K562 (cell line): ENCODE data around the gene EEF1AKMT1. TPM values are rescaled to one million over a fixed set of nuclear protein-coding genes. Genes with fewer than 3 reads are reported as not detected.

Source experiments
- BCLAF1 ChIP-seq, 2 experiments: fragments of 450-650 bp in 1 of 2; IDR thresholded peaks; 2 replicates each; pipeline ENCODE4 v1.6.1; 2011 to 2017; ENCODE audit warnings: low read depth in 2 of 2, antibody characterized with exemption in 1 of 2, borderline replicate concordance in 1 of 2, low read length in 1 of 2, mild to moderate bottlenecking in 1 of 2, mixed read lengths in 1 of 2; ENCODE audit not compliant: control insufficient read depth in 1 of 2
- BHLHE40 ChIP-seq: IDR thresholded peaks from 2 replicates; pipeline ENCODE4 v1.6.1; 2011; ENCODE audit warnings: low read length, improper control_type of control experiment
- CBFA2T2 ChIP-seq: fragments of 450-650 bp; conservative IDR thresholded peaks from 2 replicates; pipeline ENCODE4 v1.6.1; 2017; ENCODE audit warnings: mild to moderate bottlenecking
- CTBP1 ChIP-seq: fragments of 450-650 bp; IDR thresholded peaks from 2 replicates; pipeline ENCODE4 v1.6.1; 2016; ENCODE audit warnings: borderline replicate concordance
- E2F5 ChIP-seq: sonication (generic); formaldehyde crosslinking; IDR thresholded peaks from 2 replicates; pipeline ENCODE4 v1.8.0; 2022; ENCODE audit warnings: mild to moderate bottlenecking, missing genetic modification reagents
- EP300 ChIP-seq: IDR thresholded peaks from 2 replicates; pipeline ENCODE4 v1.6.1; 2012; ENCODE audit warnings: low read length, improper control_type of control experiment
- HCFC1 ChIP-seq: IDR thresholded peaks from 2 replicates; pipeline ENCODE4 v1.6.1; 2012; ENCODE audit warnings: low read depth, low read length, improper control_type of control experiment
- HDAC1 ChIP-seq, 2 experiments: fragments of 450-650 bp; IDR thresholded peaks; 2 replicates each; pipeline ENCODE4 v1.6.1; 2016 to 2017; ENCODE audit warnings: inconsistent platforms in 1 of 2, mild to moderate bottlenecking in 1 of 2, moderate library complexity in 1 of 2
- HMG20B ChIP-seq: fragments of 250-450 bp; sonication (Bioruptor Pico); IDR thresholded peaks from 2 replicates; pipeline ENCODE4 v1.5.0; 2021; ENCODE audit warnings: mild to moderate bottlenecking
- IRF2 ChIP-seq: sonication (generic); formaldehyde crosslinking; IDR thresholded peaks from 2 replicates; pipeline ENCODE4 v1.8.1; 2022; ENCODE audit warnings: mild to moderate bottlenecking, missing genetic modification reagents
- JUND ChIP-seq, 2 experiments: IDR thresholded peaks; 2 replicates in 1 of 2; 3 replicates in 1 of 2; pipeline ENCODE4 v1.6.1; 2011; ENCODE audit warnings: borderline replicate concordance in 2 of 2, low read depth in 2 of 2, low read length in 2 of 2, improper control_type of control experiment in 1 of 2, missing biosample characterization in 1 of 2, missing genetic modification characterization in 1 of 2, missing genetic modification reagents in 1 of 2
- MTA2 ChIP-seq: fragments of 450-650 bp; IDR thresholded peaks from 2 replicates; pipeline ENCODE4 v1.6.1; 2016; ENCODE audit warnings: low read depth
- MYC ChIP-seq, 2 experiments: fragments of 250-450 bp in 1 of 2; sonication (Bioruptor Pico) in 1 of 2; IDR thresholded peaks; 2 replicates each; pipeline versions ENCODE4 v1.5.1 to v1.6.1; 2012 to 2021; ENCODE audit warnings: low read depth in 2 of 2, borderline replicate concordance in 1 of 2, improper control_type of control experiment in 1 of 2, low read length in 1 of 2, mild to moderate bottlenecking in 1 of 2, moderate library complexity in 1 of 2
- RAD21 ChIP-seq, 2 experiments: fragments of 250-450 bp in 1 of 2; fragments of 450-650 bp in 1 of 2; sonication (Bioruptor Pico) in 1 of 2; formaldehyde crosslinking in 1 of 2; IDR thresholded peaks in 1 of 2; conservative IDR thresholded peaks in 1 of 2; 2 replicates each; pipeline versions ENCODE4 v1.4.0 to v1.8.0; 2020 to 2022; ENCODE audit warnings: mild to moderate bottlenecking in 2 of 2, moderate library complexity in 1 of 2
- SMARCA4 ChIP-seq: fragments of 450-650 bp; IDR thresholded peaks from 2 replicates; pipeline ENCODE4 v1.6.1; 2016
- SMARCE1 ChIP-seq: fragments of 450-650 bp; IDR thresholded peaks from 2 replicates; pipeline ENCODE4 v1.7.1; 2016; ENCODE audit warnings: mild to moderate bottlenecking
- SOX6 ChIP-seq: fragments of 450-650 bp; IDR thresholded peaks from 2 replicates; pipeline ENCODE4 v1.6.1; 2014; ENCODE audit warnings: mild to moderate bottlenecking
- SPI1 ChIP-seq: IDR thresholded peaks from 2 replicates; pipeline ENCODE4 v1.6.1; 2011; ENCODE audit warnings: low read depth, low read length, control low read depth, borderline replicate concordance
- SRSF7 ChIP-seq: fragments of 200-400 bp; formaldehyde crosslinking; optimal IDR thresholded peaks from 2 replicates; pipeline ENCODE3; 2017; ENCODE audit warnings: mild to moderate bottlenecking, low read depth, low read length
- ZBTB2 ChIP-seq: fragments of 450-650 bp; IDR thresholded peaks from 2 replicates; pipeline ENCODE4 v1.6.1; 2016; ENCODE audit warnings: antibody characterized with exemption
- ZFP30 ChIP-seq: fragments of 250-450 bp; sonication (Bioruptor Pico); IDR thresholded peaks from 2 replicates; pipeline ENCODE4 v1.8.0; 2022; ENCODE audit warnings: moderate library complexity, mild to moderate bottlenecking, inconsistent platforms, borderline replicate concordance
- polyA plus RNA-seq, 8 experiments: library from polyadenylated mRNA; depleted of rRNA in 4 of 8; stranded (reverse) in 5 of 8; unstranded in 3 of 8; fragments of >200 nt; fragmentation: Nextera tagmentation in 2 of 8; fragmentation: Illumina TruSeq in 1 of 8; extraction: Ambion mirVana in 2 of 8; extraction: Trizol in 1 of 8; gene quantifications; 2 replicates each; pipeline versions ENCODE4 v1.2.1 to v1.2.3, GENCODE V29; 2011 to 2014; ENCODE audit warnings: inconsistent platforms in 1 of 8, missing spikeins in 1 of 8
- total RNA-seq, 7 experiments: library from RNA; depleted of rRNA in 6 of 7; stranded (reverse); fragments of >200 nt in 6 of 7; fragmentation: Illumina TruSeq in 2 of 7; extraction: Trizol in 2 of 7; gene quantifications; 2 replicates each; pipeline versions ENCODE4 v1.2.1 to v1.2.3, GENCODE V29; 2011 to 2021; ENCODE audit warnings: low replicate concordance in 1 of 7

Gene EEF1AKMT1
- total and polyA plus RNA-seq, 9 of the 15 experiments (the other 6 are each of a cell fraction or from before 2014, with no cell fraction given), result 5.3 to 36.3 (median 7.9) TPM

- TF ChIP-seq MYC (IDR thresholded peaks at IDR 0.05; ENCODE audit: low read depth, low read length) (peak; percentile 29; the same call in 1 of the 2 replicates), MYC (CRISPR knock-in tag; IDR thresholded peaks at IDR 0.05; ENCODE audit: borderline replicate concordance, low read depth) (no peak), SPI1 (peak; percentile 63; the same call in 1 of the 2 replicates), HCFC1 (no peak), ZFP30 (CRISPR knock-in tag) (no peak), SMARCE1 (0 out of 2 replicates have a peak, but pooled peaks have one; percentile 57), SMARCA4 (peak; percentile 64; the same call in 1 of the 2 replicates), CBFA2T2 (peak; percentile 40), CTBP1 (peak; percentile 82), HDAC1 (IDR thresholded peaks at IDR 0.05) (peak in 1 of 2 experiments; percentile 36; a peak in 1 of 4 replicates), SRSF7 (no peak), BCLAF1 (IDR thresholded peaks at IDR 0.05; ENCODE audit: borderline replicate concordance in 1 of 2, control insufficient read depth in 1 of 2, low read depth in 2 of 2, low read length in 1 of 2) (no peak), RAD21 (CRISPR knock-in tag; conservative IDR thresholded peaks at IDR 0.05 in 1 of 2, IDR thresholded peaks at IDR 0.05 in 1 of 2) (peak in 1 of 2 experiments; percentile 10; a peak in 1 of 4 replicates), SOX6 (peak; percentile 26; the same call in 1 of the 2 replicates), E2F5 (CRISPR knock-in tag) (no peak), BHLHE40 (peak; percentile 59; the same call in 1 of the 2 replicates), JUND (IDR thresholded peaks at IDR 0.05; ENCODE audit: borderline replicate concordance, low read depth, low read length) (peak; percentile 74; the same call in 1 of the 2 replicates), JUND (tag; IDR thresholded peaks at IDR 0.05; ENCODE audit: borderline replicate concordance, low read depth, low read length) (peak; percentile 78; the same call in 2 of the 3 replicates), ZBTB2 (no peak), HMG20B (CRISPR knock-in tag) (no peak), MTA2 (0 out of 2 replicates have a peak, but pooled peaks have one; percentile 19), IRF2 (CRISPR knock-in tag) (no peak), EP300 (peak; percentile 35; the same call in 1 of the 2 replicates)
Observed at GRCh38 chr13:20801707-20802106, 27.9 kb upstream of the EEF1AKMT1 start (continued).
